Measurements from ENCODE around the gene OR51Q1. TPM values are rescaled to one million over a fixed set of nuclear protein-coding genes. Genes with fewer than 3 reads are reported as not detected.

Gene OR51Q1, protein sequence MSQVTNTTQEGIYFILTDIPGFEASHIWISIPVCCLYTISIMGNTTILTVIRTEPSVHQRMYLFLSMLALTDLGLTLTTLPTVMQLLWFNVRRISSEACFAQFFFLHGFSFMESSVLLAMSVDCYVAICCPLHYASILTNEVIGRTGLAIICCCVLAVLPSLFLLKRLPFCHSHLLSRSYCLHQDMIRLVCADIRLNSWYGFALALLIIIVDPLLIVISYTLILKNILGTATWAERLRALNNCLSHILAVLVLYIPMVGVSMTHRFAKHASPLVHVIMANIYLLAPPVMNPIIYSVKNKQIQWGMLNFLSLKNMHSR
- total RNA-seq: not detected in 2 replicates

GRCh38 chr11:5421811-5422210 lies at the start of gene OR51Q1:
Gene OR51Q1 (plus strand): TSS chr11:5422111. CDS start chr11:5422201, 90 bp downstream.

DNA sequence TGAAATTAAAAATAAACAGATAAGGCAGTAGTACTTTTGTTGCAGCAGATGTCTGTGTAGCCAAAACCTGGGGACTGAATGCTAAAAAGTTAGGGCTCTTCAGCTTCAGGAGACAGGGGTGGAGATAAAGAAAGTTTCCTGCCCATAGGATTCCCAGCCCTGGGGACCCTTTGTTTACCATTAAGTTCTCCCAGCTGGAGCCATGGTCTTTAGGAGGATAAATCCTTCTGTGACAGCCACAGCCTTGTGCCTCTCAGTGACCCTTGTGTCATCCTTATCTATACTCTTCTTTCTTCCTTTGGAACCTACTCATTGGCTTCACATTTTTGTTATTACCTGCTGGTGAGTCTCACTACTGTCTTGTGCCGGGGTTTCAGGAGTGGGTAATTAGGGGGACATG lies 38.3 kb upstream of the OR51Q1 start, which contains the start of gene OR51M1:
Gene OR51M1, plus strand, starts transcription at position 237 of the 400 bp plus-strand sequence. CDS start 5,587 bp downstream, outside the sequence.

GRCh38 chr11:5441414-5441813 lies 19.5 kb downstream of the OR51Q1 start, which contains the start of gene OR51I1:
Gene OR51I1 (minus strand): TSS chr11:5441514. CDS start chr11:5441514, 0 bp downstream.

DNA sequence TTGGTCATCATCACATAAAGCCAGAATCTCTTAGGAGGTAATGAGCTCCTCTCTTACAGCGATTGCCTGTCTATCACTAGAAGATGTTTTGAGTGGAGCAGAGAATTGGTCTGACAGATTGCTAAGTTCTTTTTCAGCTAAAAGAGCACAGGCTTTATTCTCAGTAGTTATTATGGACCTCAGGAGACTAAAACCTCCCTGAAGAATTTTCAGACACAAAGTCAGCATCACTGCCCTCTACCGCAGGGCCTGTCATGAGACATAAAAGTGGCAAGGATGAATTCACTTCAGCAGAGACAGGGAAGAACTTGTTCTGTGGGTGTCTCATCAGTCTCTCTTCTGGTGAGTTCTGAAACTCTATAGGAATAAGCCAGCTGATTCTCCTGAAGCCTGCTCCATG lies 27.1 kb downstream of the OR51Q1 start, which contains the start of gene OR51I2:
Gene OR51I2, plus strand, starts transcription at position 301 of the 400 bp plus-strand sequence. CDS start 4,166 bp downstream, outside the sequence.

Other genes with a start within 250 kb of the OR51Q1 start
- not detected in 2 replicates for gene OR51V1, start 221.4 kb upstream of the OR51Q1 start, total RNA-seq
- not detected in 2 replicates for gene HBB, start 195.0 kb upstream of the OR51Q1 start, total RNA-seq
- gene HBD, start 187.6 kb upstream of the OR51Q1 start, total RNA-seq: not detected in 2 replicates
- not detected in 2 replicates for gene HBG1, start 172.3 kb upstream of the OR51Q1 start, total RNA-seq
- not detected in 2 replicates for gene HBG2, start 167.3 kb upstream of the OR51Q1 start, total RNA-seq
- gene HBE1, start 152.2 kb upstream of the OR51Q1 start, total RNA-seq: not detected in 2 replicates
- gene OR51B4, start 120.2 kb upstream of the OR51Q1 start, total RNA-seq: not detected in 2 replicates
- gene OR51B2, start 97.8 kb upstream of the OR51Q1 start, total RNA-seq: not detected in 2 replicates
- 0.09 TPM in 1 of 2 replicates, not detected in the other for gene OR51B5, start 78.6 kb upstream of the OR51Q1 start, total RNA-seq
- not detected in 2 replicates for gene OR51B6, start 70.6 kb upstream of the OR51Q1 start, total RNA-seq
- not detected in 2 replicates for gene OR51M1, start 38.3 kb upstream of the OR51Q1 start, total RNA-seq
- gene OR51I1, start 19.4 kb downstream of the OR51Q1 start, total RNA-seq: not detected in 2 replicates
- gene OR51I2, start 27.2 kb downstream of the OR51Q1 start, total RNA-seq: not detected in 2 replicates
- gene OR52D1, start 66.6 kb downstream of the OR51Q1 start, total RNA-seq: not detected in 2 replicates
- gene UBQLN3, start 87.8 kb downstream of the OR51Q1 start, total RNA-seq: 0.09 TPM in 1 of 2 replicates, not detected in the other
- not detected in 2 replicates for gene UBQLNL, start 94.6 kb downstream of the OR51Q1 start, total RNA-seq
- 0.09 and 0.11 TPM in 2 replicates for gene OR52H1, start 126.4 kb downstream of the OR51Q1 start, total RNA-seq
- gene OR52B6, start 158.8 kb downstream of the OR51Q1 start, total RNA-seq: not detected in 2 replicates
- 0.43 and 1.5 TPM in 2 replicates for gene TRIM6, start 174.5 kb downstream of the OR51Q1 start, total RNA-seq
- gene TRIM34, start 202.9 kb downstream of the OR51Q1 start, total RNA-seq: 8.3 and 12.1 TPM in 2 replicates

Measured in dermis lymphatic vessel endothelial cell (primary cell).